GM10266 (cell line): Measurements from ENCODE around the gene ARMC9.

Experiments
- DNase-seq: peaks from one replicate; pipeline ENCODE4 v3.0.0; 2012; ENCODE audit errors: extremely low spot score
- TF ChIP-seq, protein P1 (sequence below): IDR thresholded peaks from 2 replicates; pipeline ENCODE4 v1.5.1; 2012; ENCODE audit warnings: mild to moderate bottlenecking, low read depth; ENCODE audit not compliant: control insufficient read depth, insufficient read depth; ENCODE audit errors: missing control alignments

The ARMC9 gene

DNA sequence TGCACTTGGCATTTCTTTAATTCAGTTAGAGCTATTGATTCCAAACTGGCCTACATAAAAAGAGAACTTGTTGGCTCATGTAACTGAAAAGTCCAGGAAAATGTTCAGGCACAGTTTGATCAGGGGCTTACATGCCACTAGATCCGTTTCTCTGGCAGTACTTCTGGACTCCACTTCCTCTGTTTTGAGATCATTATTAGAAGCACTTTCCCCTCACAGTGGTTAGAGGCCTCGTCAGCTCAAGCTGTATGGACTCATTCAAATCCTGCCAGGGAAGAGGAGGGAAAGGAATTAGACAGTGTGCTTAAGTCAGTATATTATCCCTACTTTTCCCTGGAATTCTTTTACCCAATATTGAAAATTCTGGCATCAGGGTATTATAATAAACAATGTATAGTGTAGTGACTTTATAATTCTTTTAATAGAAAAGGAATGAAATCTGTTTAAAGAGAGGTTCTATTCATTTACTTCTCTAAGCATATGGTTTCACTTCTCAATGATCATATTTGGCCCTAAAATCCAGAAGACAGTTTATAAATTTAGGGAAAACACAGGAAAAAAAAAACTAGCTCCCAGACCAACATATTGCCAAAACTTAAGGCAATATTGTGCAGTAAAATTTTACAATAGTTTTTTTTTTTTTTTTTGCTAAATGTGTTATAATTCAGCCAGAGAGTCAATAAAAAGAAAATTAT lies 92.0 kb downstream of the ARMC9 start:
- TF ChIP-seq, protein P1, sequence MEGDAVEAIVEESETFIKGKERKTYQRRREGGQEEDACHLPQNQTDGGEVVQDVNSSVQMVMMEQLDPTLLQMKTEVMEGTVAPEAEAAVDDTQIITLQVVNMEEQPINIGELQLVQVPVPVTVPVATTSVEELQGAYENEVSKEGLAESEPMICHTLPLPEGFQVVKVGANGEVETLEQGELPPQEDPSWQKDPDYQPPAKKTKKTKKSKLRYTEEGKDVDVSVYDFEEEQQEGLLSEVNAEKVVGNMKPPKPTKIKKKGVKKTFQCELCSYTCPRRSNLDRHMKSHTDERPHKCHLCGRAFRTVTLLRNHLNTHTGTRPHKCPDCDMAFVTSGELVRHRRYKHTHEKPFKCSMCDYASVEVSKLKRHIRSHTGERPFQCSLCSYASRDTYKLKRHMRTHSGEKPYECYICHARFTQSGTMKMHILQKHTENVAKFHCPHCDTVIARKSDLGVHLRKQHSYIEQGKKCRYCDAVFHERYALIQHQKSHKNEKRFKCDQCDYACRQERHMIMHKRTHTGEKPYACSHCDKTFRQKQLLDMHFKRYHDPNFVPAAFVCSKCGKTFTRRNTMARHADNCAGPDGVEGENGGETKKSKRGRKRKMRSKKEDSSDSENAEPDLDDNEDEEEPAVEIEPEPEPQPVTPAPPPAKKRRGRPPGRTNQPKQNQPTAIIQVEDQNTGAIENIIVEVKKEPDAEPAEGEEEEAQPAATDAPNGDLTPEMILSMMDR = no peak
- no peak for DNase-seq

DNA sequence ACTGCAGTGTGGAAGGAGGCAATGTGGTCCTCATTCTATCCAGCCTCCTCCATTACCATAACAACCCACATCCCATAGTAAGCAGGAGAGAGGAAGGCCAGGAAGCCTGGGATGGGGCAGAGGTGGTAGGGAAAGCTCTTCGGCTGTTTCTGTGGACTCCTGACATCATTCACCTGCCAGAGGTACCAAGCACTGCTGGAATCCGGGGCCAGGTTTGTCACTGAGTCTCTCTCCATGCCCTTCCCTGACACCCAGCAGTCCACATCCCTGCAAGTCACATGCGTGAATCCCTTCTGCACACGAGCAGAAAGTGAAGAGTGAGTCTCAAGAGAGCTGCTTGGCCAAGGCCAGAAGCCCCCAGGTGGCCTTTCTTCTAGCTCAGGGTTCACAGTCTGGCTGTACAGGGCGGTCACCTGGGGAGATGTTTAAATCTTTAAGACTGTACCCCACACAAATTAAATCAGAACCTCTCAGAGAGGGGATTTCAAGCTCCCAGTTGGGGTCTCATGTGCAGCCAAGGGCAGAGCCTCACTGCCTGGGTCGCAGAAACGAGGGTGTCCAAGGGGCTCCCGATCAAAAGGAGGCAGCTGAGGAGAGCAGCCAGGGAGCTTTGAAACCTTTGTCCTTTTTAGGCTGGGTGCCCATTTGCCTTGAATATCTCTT lies 94.2 kb downstream of the ARMC9 start:
- TF ChIP-seq, protein P1 = no peak
- DNase-seq = no peak

DNA sequence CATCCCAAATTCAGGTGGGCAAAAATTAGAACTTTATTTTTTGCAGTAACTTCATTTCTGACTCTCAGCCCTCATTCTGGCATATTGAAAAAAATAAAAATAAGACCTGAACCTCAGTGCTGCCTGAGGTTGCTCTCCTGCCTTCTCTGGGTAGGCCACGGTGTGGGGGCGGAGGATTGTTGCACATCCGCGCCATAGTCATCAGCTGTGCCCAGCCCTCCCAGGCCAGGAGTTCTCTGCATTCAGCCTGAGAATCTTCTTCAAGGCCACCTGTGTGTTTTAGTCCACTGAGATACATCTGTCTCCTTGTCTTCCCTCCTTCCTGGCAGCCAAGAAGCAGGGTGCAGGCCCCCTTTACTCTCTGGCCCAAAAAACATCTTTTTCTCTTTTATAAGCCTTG lies 94.7 kb downstream of the ARMC9 start:
- DNase-seq = no peak
- TF ChIP-seq, protein P1 = no peak

DNA sequence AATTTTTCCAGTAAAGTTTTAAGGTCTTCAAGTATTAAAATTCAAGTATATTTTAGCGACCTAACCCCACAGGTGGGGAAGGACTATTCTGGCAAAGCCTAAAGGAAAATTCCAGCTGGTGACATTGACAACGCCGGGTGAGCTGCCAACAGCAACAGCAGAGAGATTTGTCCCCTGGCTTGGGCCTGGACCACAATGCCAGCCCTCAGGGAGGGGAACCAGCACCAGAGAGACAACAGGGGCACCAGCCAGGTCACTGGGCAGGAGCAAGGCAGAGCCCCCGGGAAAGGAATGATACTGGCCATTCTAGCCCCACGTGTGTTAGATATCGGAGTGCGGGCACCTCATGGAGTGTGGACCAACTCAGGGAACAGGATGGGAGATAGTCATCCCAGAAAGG lies 95.7 kb downstream of the ARMC9 start:
- DNase-seq = no peak
- TF ChIP-seq, protein P1 = no peak

DNA sequence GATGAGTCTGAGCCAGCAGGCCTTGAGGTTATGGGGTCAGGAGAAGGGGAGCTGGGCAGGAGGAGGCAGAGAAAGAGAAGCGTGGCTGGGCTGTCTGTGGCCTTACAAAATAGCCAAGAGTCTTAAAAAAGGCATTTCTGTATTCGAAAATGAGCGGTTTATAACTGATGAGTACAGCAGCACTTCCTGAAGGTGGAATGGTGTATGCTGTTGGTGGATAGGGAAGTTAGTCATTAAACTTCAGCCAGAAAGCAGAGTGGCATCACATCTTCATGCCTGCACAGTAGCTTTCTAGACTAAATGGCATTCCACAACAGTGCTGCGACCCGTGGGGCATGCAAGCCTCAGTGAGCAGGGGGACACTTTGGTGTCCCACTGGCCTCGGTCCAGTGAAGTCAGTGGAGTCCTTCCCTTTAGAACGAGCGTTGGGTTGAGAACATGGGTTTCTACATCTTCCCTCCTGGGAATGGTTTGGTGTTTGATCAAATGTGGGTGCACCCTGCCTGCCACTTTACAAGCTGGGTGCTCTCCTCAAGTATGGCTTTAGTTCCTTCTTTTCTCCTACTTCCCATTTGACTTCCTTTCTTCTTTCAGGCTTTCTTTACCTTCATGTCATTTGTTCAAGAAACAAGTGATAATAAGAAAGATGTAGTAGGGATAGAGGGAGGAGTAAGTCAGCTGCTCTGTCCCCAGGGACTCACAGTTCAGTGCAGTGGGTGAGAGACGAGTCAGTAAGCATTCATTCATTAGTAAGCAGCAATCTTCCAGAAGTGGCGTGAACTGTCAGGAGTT lies 96.3 kb downstream of the ARMC9 start:
- DNase-seq = no peak
- TF ChIP-seq, protein P1 = no peak

DNA sequence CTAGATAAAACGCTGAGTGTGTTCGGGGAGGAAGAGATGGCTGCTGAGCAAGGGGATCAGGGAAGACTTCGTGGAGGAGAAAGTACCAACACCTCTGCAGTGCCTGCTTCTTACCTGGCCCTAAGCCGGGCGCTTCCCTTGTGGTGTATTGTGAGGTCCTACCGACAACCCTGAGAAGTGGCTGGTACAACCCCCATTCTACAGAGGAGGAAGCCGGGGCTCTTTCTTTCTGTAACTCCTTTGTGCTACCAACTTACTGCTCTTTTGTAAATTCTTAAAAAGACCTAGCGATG lies 96.9 kb downstream of the ARMC9 start:
- no peak for DNase-seq
- TF ChIP-seq, protein P1 = no peak
